K562 (cell line): ENCODE data around the gene LMO7. TPM values are rescaled to one million over a fixed set of nuclear protein-coding genes. Genes with fewer than 3 reads are reported as not detected.
A peak's percentile ranks its signal among the peaks of the same experiment; 100 is the strongest.

Source experiments
- BCL6 ChIP-seq: fragments of 250-450 bp; sonication (Bioruptor Pico); IDR thresholded peaks from 2 replicates; pipeline ENCODE4 v1.4.0; 2020
- CBFA2T2 ChIP-seq: fragments of 450-650 bp; conservative IDR thresholded peaks from 2 replicates; pipeline ENCODE4 v1.6.1; 2017; ENCODE audit warnings: mild to moderate bottlenecking
- CEBPG ChIP-seq, 3 experiments: fragments of 200-800 bp in 1 of 3; sonication (Bioruptor generic) in 1 of 3; sonication (generic) in 1 of 3; formaldehyde crosslinking in 1 of 3; IDR thresholded peaks in 2 of 3; conservative IDR thresholded peaks in 1 of 3; 2 replicates each; pipeline versions ENCODE4 v1.6.1 to v1.8.0; 2016 to 2022; ENCODE audit warnings: missing compliant biosample characterization in 2 of 3, missing genetic modification characterization in 2 of 3, mild to moderate bottlenecking in 1 of 3, missing genetic modification reagents in 1 of 3
- EP300 ChIP-seq: IDR thresholded peaks from 2 replicates; pipeline ENCODE4 v1.6.1; 2012; ENCODE audit warnings: low read length, improper control_type of control experiment
- GABPB1 ChIP-seq: sonication (generic); formaldehyde crosslinking; IDR thresholded peaks from 2 replicates; pipeline ENCODE4 v1.8.0; 2022; ENCODE audit warnings: mild to moderate bottlenecking, missing genetic modification reagents
- KDM2B ChIP-seq: fragments of 250-450 bp; sonication (Bioruptor Pico); IDR thresholded peaks from 2 replicates; pipeline ENCODE4 v1.8.0; 2021; ENCODE audit warnings: mild to moderate bottlenecking, moderate library complexity
- LEF1 ChIP-seq: fragments of 450-650 bp; IDR thresholded peaks from 2 replicates; pipeline ENCODE4 v1.6.1; 2016; ENCODE audit warnings: mild to moderate bottlenecking
- NR1H2 ChIP-seq: sonication (generic); formaldehyde crosslinking; IDR thresholded peaks from 2 replicates; pipeline ENCODE4 v1.4.0; 2020; ENCODE audit warnings: mild to moderate bottlenecking, missing genetic modification reagents
- PRMT5 ChIP-seq: sonication (generic); formaldehyde crosslinking; IDR thresholded peaks from 2 replicates; pipeline ENCODE4 v1.5.0; 2020; ENCODE audit warnings: missing genetic modification reagents
- TEAD2 ChIP-seq: fragments of 450-650 bp; IDR thresholded peaks from 2 replicates; pipeline ENCODE4 v1.6.1; 2016; ENCODE audit warnings: missing genetic modification characterization, control low read depth, missing compliant biosample characterization
- ZNF224 ChIP-seq: sonication (generic); formaldehyde crosslinking; IDR thresholded peaks from 2 replicates; pipeline ENCODE4 v1.8.0; 2022; ENCODE audit warnings: mild to moderate bottlenecking, missing genetic modification reagents
- ZNF263 ChIP-seq: sonication (generic); formaldehyde crosslinking; IDR thresholded peaks from 2 replicates; pipeline ENCODE4 v1.8.0; 2022; ENCODE audit warnings: mild to moderate bottlenecking, missing genetic modification reagents, borderline replicate concordance
- ZNF324 ChIP-seq: fragments of 250-450 bp; sonication (Bioruptor Pico); IDR thresholded peaks from 2 replicates; pipeline ENCODE4 v1.4.0; 2020; ENCODE audit warnings: mild to moderate bottlenecking
- ZNF717 ChIP-seq: fragments of 250-450 bp; sonication (Bioruptor Pico); IDR thresholded peaks from 2 replicates; pipeline ENCODE4 v1.5.0; 2021
- polyA plus RNA-seq, 8 experiments: library from polyadenylated mRNA; depleted of rRNA in 4 of 8; stranded (reverse) in 5 of 8; unstranded in 3 of 8; fragments of >200 nt; fragmentation: Nextera tagmentation in 2 of 8; fragmentation: Illumina TruSeq in 1 of 8; extraction: Ambion mirVana in 2 of 8; extraction: Trizol in 1 of 8; gene quantifications; 2 replicates each; pipeline versions ENCODE4 v1.2.1 to v1.2.3, GENCODE V29; 2011 to 2014; ENCODE audit warnings: inconsistent platforms in 1 of 8, missing spikeins in 1 of 8
- total RNA-seq, 7 experiments: library from RNA; depleted of rRNA in 6 of 7; stranded (reverse); fragments of >200 nt in 6 of 7; fragmentation: Illumina TruSeq in 2 of 7; extraction: Trizol in 2 of 7; gene quantifications; 2 replicates each; pipeline versions ENCODE4 v1.2.1 to v1.2.3, GENCODE V29; 2011 to 2021; ENCODE audit warnings: low replicate concordance in 1 of 7
- TF ChIP-seq, protein P1 (sequence below): sonication (generic); formaldehyde crosslinking; IDR thresholded peaks from 2 replicates; pipeline ENCODE4 v1.8.1; 2023; ENCODE audit warnings: mild to moderate bottlenecking, missing genetic modification reagents
- TF ChIP-seq, protein P2 (sequence below), 2 experiments: fragments of 450-650 bp in 1 of 2; IDR thresholded peaks; 2 replicates each; pipeline ENCODE4 v1.6.1; 2011 to 2017; ENCODE audit warnings: low read depth in 2 of 2, antibody characterized with exemption in 1 of 2, borderline replicate concordance in 1 of 2, low read length in 1 of 2, mild to moderate bottlenecking in 1 of 2, mixed read lengths in 1 of 2; ENCODE audit not compliant: control insufficient read depth in 1 of 2
- TF ChIP-seq, protein P3 (sequence below): fragments of 250-450 bp; sonication (Bioruptor Pico); IDR thresholded peaks from 2 replicates; pipeline ENCODE4 v1.8.0; 2022; ENCODE audit warnings: moderate library complexity, mild to moderate bottlenecking, inconsistent platforms
- TF ChIP-seq, protein P4 (sequence below), 2 experiments: IDR thresholded peaks; 2 replicates each; pipeline ENCODE4 v1.6.1; 2011; ENCODE audit warnings: borderline replicate concordance in 1 of 2, control low read depth in 1 of 2, low read depth in 1 of 2, low read length in 1 of 2, mild to moderate bottlenecking in 1 of 2, mixed read lengths in 1 of 2, moderate library complexity in 1 of 2; ENCODE audit not compliant: insufficient read depth in 1 of 2, insufficient read length in 1 of 2, poor library complexity in 1 of 2, severe bottlenecking in 1 of 2; ENCODE audit errors: extremely low read depth in 1 of 2

The LMO7 gene
- total and polyA plus RNA-seq, 9 of the 15 experiments (the other 6 are each of a cell fraction or from before 2014, with no cell fraction given), result 0.42 to 4.3 (median 1.7) TPM

DNA sequence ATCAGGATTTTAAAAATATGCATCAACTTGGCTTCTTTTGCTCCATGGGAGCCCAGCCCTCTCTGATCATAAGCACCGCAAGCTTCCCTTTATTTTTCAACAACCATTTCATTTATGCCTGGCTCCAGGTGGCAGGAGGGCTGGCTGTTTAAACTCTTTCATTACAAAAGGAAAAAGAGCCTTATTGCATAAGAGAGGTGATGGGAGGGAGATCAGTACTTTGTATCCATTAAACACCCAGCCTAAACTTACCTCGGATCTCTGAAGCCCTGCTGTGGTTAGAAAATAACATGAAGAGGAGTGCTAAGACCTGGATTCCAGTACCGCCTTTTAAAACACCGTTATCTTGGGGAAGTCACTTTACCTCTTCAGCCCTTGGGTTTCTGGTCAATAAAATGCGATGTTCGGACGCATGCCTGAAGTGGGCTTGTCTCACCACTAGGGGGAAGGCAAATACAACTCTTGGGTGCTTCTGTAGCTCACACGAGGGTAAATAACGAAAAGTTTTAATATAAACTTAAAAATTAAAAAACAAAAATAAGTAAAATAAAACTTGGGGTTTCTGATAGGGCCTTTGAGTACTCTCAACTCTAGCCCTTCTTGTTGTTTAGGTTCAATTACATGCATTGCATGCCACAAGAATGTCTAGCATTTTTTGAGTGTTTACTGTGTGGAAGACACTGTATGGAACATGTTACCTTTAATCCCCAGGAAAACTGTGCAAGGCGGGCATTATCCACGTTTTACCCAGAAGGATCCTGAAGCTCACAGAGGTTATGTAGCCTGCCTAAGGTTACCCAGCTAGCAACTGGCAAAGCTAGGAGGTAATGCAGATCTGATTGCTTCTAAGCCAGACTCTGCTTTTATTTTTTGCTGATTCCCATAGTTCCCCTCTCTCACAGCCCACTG lies 240.3 kb downstream of the LMO7 start (continued):
- TF ChIP-seq, protein P1, sequence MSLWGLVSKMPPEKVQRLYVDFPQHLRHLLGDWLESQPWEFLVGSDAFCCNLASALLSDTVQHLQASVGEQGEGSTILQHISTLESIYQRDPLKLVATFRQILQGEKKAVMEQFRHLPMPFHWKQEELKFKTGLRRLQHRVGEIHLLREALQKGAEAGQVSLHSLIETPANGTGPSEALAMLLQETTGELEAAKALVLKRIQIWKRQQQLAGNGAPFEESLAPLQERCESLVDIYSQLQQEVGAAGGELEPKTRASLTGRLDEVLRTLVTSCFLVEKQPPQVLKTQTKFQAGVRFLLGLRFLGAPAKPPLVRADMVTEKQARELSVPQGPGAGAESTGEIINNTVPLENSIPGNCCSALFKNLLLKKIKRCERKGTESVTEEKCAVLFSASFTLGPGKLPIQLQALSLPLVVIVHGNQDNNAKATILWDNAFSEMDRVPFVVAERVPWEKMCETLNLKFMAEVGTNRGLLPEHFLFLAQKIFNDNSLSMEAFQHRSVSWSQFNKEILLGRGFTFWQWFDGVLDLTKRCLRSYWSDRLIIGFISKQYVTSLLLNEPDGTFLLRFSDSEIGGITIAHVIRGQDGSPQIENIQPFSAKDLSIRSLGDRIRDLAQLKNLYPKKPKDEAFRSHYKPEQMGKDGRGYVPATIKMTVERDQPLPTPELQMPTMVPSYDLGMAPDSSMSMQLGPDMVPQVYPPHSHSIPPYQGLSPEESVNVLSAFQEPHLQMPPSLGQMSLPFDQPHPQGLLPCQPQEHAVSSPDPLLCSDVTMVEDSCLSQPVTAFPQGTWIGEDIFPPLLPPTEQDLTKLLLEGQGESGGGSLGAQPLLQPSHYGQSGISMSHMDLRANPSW (CRISPR knock-in tag), result no peak
- TF ChIP-seq BCL6 (CRISPR knock-in tag) (no peak), TEAD2 (no peak), EP300 (no peak), CBFA2T2 (no peak), ZNF324 (CRISPR knock-in tag) (no peak), NR1H2 (CRISPR knock-in tag) (no peak), ZNF263 (CRISPR knock-in tag) (no peak), ZNF717 (CRISPR knock-in tag) (no peak), GABPB1 (CRISPR knock-in tag) (no peak), ZNF224 (CRISPR knock-in tag) (no peak), KDM2B (no peak), PRMT5 (CRISPR knock-in tag) (no peak), LEF1 (no peak), CEBPG (CRISPR knock-in tag; IDR thresholded peaks at IDR 0.05) (no peak), CEBPG (tag; conservative IDR thresholded peaks at IDR 0.05 in 1 of 2, IDR thresholded peaks at IDR 0.05 in 1 of 2) (0 out of 4 replicates have a peak, but pooled peaks of 1 of the 2 experiments have one; percentile 8)
- TF ChIP-seq, protein P2, sequence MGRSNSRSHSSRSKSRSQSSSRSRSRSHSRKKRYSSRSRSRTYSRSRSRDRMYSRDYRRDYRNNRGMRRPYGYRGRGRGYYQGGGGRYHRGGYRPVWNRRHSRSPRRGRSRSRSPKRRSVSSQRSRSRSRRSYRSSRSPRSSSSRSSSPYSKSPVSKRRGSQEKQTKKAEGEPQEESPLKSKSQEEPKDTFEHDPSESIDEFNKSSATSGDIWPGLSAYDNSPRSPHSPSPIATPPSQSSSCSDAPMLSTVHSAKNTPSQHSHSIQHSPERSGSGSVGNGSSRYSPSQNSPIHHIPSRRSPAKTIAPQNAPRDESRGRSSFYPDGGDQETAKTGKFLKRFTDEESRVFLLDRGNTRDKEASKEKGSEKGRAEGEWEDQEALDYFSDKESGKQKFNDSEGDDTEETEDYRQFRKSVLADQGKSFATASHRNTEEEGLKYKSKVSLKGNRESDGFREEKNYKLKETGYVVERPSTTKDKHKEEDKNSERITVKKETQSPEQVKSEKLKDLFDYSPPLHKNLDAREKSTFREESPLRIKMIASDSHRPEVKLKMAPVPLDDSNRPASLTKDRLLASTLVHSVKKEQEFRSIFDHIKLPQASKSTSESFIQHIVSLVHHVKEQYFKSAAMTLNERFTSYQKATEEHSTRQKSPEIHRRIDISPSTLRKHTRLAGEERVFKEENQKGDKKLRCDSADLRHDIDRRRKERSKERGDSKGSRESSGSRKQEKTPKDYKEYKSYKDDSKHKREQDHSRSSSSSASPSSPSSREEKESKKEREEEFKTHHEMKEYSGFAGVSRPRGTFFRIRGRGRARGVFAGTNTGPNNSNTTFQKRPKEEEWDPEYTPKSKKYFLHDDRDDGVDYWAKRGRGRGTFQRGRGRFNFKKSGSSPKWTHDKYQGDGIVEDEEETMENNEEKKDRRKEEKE (IDR thresholded peaks at IDR 0.05; ENCODE audit: borderline replicate concordance in 1 of 2, control insufficient read depth in 1 of 2, low read depth in 2 of 2, low read length in 1 of 2), result no peak
- TF ChIP-seq, protein P3, sequence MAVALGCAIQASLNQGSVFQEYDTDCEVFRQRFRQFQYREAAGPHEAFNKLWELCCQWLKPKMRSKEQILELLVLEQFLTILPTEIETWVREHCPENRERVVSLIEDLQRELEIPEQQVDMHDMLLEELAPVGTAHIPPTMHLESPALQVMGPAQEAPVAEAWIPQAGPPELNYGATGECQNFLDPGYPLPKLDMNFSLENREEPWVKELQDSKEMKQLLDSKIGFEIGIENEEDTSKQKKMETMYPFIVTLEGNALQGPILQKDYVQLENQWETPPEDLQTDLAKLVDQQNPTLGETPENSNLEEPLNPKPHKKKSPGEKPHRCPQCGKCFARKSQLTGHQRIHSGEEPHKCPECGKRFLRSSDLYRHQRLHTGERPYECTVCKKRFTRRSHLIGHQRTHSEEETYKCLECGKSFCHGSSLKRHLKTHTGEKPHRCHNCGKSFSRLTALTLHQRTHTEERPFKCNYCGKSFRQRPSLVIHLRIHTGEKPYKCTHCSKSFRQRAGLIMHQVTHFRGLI, result no peak
- TF ChIP-seq, protein P4, sequence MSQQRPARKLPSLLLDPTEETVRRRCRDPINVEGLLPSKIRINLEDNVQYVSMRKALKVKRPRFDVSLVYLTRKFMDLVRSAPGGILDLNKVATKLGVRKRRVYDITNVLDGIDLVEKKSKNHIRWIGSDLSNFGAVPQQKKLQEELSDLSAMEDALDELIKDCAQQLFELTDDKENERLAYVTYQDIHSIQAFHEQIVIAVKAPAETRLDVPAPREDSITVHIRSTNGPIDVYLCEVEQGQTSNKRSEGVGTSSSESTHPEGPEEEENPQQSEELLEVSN (IDR thresholded peaks at IDR 0.05; ENCODE audit: borderline replicate concordance in 1 of 2, extremely low read depth in 1 of 2, insufficient read depth in 1 of 2, insufficient read length in 1 of 2, low read depth in 1 of 2, low read length in 1 of 2, poor library complexity in 1 of 2, severe bottlenecking in 1 of 2), result no peak
